Measurements from ENCODE around the gene DNAJC16. TPM values are rescaled to one million over a fixed set of nuclear protein-coding genes. Genes with fewer than 3 reads are reported as not detected.

The DNAJC16 gene
- total and polyA plus RNA-seq, 2 of the 13 experiments (the other 11 are each of a cell fraction or from before 2014, with no cell fraction given) = 11.4 to 15.4 TPM

GRCh38 chr1:15618655-15619525 is 92.2 kb downstream of the DNAJC16 start (continued):
- TF ChIP-seq ZSCAN5A (CRISPR knock-in tag; IDR thresholded peaks at IDR 0.05; ENCODE audit: borderline replicate concordance) = no peak
- TF ChIP-seq GABPA (IDR thresholded peaks at IDR 0.05; ENCODE audit: low read depth, low read length) = no peak
- no peak; the same call in none of the 2 replicates for TF ChIP-seq GABPA (CRISPR knock-in tag; IDR thresholded peaks at IDR 0.05; ENCODE audit: low read depth)
- TF ChIP-seq TAF15 (IDR thresholded peaks at IDR 0.05; ENCODE audit: low read depth, low read length, poor library complexity, severe bottlenecking) = no peak
- TF ChIP-seq JDP2 (CRISPR knock-in tag; IDR thresholded peaks at IDR 0.05; ENCODE audit: borderline replicate concordance) = no peak
- TF ChIP-seq ZBTB21 (CRISPR knock-in tag; IDR thresholded peaks at IDR 0.05) = 0 out of 2 replicates have a peak, but pooled peaks have one; percentile 34
- 0 out of 2 replicates have a peak, but pooled peaks have one; percentile 48 for TF ChIP-seq ZNF280D (CRISPR knock-in tag; IDR thresholded peaks at IDR 0.05)
- no peak for TF ChIP-seq ZNF788 (CRISPR knock-in tag; IDR thresholded peaks at IDR 0.05; ENCODE audit: borderline replicate concordance)
- TF ChIP-seq SALL1 (CRISPR knock-in tag; IDR thresholded peaks at IDR 0.05) = 0 out of 2 replicates have a peak, but pooled peaks have one; percentile 27
- no peak for TF ChIP-seq MTF2 (CRISPR knock-in tag; IDR thresholded peaks at IDR 0.05; ENCODE audit: borderline replicate concordance)
- no peak for TF ChIP-seq ZNF570 (CRISPR knock-in tag; IDR thresholded peaks at IDR 0.05; ENCODE audit: borderline replicate concordance)
- TF ChIP-seq ARNTL (CRISPR knock-in tag; IDR thresholded peaks at IDR 0.05) = peak; percentile 90
- TF ChIP-seq ELF1 (CRISPR knock-in tag; IDR thresholded peaks at IDR 0.05) = peak; percentile 18; the same call in 1 of the 2 replicates
- no peak for TF ChIP-seq SNAPC5 (CRISPR knock-in tag; IDR thresholded peaks at IDR 0.05; ENCODE audit: borderline replicate concordance)
- 0 out of 2 replicates have a peak, but pooled peaks have one; percentile 38 for TF ChIP-seq ZBED4 (CRISPR knock-in tag; IDR thresholded peaks at IDR 0.05; ENCODE audit: borderline replicate concordance)
- no peak for TF ChIP-seq ZNF800 (CRISPR knock-in tag; IDR thresholded peaks at IDR 0.05)
- TF ChIP-seq ZNF331 (CRISPR knock-in tag; IDR thresholded peaks at IDR 0.05) = no peak
- no peak for TF ChIP-seq NFE2L2 (IDR thresholded peaks at IDR 0.05; ENCODE audit: low read length)

Data from HepG2 (cell line).